Measurements from ENCODE around the gene SLC25A11. TPM values are rescaled to one million over a fixed set of nuclear protein-coding genes. Genes with fewer than 3 reads are reported as not detected.

Gene SLC25A11
- total RNA-seq: 61.9 and 65.2 TPM in 2 replicates

GRCh38 chr17:4939796-4940554, at the start of gene SLC25A11, which contains the start of gene RNF167:
SLC25A11 (minus strand) TSS chr17:4940046; CDS start chr17:4939910, 136 bp downstream.
RNF167 (plus strand) TSS chr17:4940268; CDS start chr17:4940910, 642 bp downstream.

DNA sequence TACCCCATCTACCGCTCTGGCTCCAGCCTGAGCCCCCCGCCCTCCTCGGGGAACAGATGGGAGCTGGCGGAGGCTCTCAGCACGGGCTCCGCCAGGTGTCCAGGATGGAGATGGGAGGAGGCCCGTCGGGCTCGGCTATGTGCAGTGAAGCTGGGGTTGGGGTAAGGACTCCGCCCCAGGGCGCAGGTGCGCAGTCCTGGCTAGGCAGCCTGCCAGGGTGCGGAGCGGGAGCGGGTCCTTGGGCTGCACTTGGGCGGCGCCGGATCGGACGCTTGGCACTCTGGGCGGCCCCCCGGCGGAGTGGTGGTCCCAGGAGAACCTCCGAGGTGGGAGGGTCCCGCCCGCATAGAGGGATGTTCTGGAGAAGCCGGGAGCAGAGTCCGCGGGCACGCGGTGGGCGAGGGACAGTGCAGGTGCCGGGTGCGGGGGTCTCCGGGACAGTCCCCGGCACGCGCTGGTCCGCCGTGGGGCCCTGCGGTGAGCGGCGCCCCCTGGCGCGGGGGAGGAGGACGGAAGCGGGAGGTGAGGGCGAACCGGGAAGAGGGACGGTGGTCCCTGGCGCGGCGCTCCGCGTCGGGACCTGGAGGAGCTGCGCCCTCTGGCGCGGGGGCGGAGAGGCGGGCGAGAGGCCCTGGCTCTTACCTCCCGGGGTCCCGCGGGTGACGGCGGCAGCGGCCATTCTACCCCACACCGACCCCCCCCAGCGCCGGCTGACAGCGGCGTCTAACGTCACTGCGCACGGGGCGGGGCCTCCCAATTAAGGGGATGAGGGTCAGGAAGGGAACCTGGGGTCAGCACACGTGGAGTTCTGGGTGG, 47.3 kb upstream of the SLC25A11 start, which contains the start of gene CAMTA2:
Gene CAMTA2, minus strand, starts transcription at position 725 of the 816 bp plus-strand sequence. CDS start 1,453 bp downstream, outside the sequence.

DNA sequence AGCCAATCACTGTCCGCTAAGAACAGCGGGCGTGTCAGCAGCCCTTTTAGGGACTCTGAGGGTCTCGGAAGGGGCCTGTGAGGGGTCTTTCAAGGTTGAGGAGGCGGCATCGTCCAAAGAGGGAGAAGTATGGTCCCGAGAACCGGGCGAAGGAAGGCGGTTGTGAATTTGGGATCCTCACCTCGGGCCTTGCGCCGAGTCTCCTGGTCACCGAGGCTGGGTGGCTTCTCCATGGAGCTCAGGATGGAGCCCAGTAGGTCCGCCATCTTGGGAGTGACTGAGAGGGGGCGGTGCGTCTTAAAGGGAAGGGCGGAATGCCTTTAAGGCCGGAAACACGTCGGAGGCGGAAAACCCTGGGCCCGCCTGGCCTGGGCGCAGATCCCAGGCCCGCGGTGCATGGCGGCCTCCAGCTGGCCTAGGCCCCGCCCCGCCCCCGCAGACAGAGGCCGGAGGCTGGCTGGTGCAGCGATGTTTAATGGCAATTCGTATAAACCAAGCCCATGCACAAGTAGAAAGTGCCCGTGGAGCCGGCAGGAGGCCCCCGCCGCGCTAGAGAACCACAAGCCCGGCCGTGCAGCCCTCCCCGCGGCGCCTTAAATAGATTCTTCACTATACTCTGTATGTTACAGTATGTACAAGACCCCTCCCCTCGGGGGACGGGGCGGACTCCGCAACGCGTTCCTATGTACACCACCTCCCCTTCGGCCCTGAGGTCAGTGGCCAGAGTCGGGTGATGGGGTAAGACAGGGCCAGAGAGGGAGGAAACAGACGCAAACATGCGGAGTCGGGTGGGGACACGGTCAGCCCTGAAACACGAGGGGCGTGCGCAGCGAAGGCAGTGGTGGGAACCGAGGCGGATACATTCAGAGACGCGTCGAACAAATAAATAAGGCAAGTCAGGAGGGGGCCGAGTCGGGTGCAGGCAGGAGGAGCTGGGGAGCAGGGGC, 28.0 kb upstream of the SLC25A11 start, which contains the start of gene SPAG7:
Gene SPAG7, minus strand, starts transcription at position 279 of the 947 bp plus-strand sequence. Its CDS starts 13 bp downstream, at position 266.

GRCh38 chr17:4950746-4951204, 10.9 kb upstream of the SLC25A11 start, which contains the start of gene ENO3:
ENO3 (plus strand) TSS chr17:4951119; CDS start chr17:4951830, 711 bp downstream.

GRCh38 chr17:4948166-4948930, 8.5 kb upstream of the SLC25A11 start, which contains the start of gene PFN1:
PFN1 (minus strand) TSS chr17:4948530; CDS start chr17:4948394, 136 bp downstream.

DNA sequence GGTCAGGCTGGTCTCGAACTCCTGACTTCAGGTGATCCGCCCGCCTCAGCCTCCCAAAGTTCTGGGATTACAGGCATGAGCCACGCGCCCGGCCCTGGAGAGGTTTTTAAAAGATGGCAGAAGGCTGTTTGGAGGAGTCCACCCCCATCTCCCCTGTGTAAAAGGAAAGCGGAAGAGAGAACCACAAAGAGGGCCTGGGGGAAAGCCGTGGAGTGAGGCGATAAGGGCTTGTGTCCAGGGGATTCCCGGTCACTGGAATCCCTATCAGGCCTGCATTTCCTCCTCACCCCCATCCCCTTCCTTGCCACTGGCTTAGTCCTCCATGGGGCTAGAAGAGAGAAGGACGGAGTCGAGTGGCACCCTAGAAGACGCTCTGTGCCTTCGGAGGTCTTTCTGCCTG, 7.9 kb downstream of the SLC25A11 start, which contains the start of gene GP1BA:
Gene GP1BA, plus strand, starts transcription at position 315 of the 400 bp plus-strand sequence. CDS start 328 bp downstream, outside the sequence.

DNA sequence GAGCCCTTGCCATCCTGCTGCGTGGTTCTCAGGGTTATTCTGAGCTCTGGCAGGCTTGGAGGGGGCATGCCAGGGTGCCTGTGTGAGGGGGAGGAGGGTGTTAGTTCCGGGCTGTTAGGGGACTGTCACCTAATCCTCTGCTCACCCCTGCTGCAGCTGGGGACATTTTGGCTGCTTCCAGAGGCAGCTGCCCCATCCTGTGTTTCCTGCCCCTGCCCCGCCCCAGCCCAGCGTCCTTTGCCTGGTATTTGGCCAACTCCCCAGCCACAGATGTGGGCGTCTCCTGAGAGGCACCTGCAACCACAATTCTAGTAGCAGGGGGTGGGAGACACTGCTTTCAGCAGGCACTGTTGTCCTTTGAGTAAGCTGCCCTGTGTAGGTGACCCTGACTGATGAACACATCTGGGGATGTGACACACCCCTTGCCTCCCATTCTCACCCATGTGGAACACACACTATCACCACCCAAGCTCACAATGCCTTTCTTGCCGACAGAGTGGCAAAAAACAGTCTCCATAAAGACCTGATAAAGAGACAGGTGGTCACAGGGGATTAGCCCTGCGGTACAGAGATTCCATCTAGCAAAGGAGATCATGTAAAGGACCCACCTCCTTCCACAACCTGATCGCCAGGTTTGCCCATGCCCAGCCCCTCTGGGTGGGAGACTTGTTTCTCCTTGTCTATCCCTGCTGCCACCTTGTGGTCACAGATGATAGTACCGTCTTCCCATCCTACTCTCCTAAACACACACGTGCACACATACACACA, 36.6 kb downstream of the SLC25A11 start, which contains the start of gene CHRNE:
Gene CHRNE, minus strand, starts transcription at position 48 of the 768 bp plus-strand sequence. Its CDS starts 35 bp downstream, at position 13.

DNA sequence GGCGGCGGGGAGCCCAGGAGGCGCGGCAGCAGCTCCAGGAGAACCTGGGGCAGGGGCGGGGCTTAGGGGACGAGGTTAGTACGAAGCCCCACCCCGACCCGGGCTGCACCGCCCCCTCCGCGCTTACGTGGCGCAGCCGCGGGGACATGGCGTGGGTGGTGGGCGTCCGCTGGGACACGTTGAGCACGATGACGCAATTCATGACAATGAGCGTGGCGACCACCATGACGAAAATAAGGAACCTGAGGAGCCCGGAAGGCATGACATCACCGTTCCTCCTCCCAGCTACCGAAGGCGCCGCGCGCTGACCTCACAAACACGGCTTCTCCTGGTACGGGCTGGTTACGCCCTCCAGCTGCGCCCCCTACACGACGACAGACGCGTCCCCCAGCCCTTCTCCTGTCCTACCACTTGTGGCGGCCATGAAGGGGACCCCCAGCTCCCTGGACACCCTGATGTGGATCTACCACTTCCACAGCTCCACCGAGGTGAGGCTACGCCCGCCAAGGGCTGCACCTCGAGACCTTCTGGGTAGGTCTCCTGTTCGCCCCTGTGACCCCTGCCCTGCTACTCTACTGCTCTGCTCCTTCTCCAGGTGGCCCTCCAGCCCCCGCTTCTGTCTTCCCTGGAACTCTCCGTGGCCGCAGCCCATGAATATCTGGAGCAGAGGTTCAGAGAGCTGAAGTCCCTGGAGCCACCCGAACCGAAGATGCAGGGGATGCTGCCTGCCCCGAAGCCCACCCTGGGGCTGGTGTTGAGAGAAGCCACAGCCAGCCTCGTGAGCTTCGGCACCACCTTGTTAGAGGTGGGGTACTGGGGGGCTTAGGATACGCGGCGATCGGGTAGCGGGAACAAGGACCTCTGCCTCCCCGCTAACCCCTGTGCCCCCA, 40.3 kb downstream of the SLC25A11 start, which contains the start of gene C17orf107:
Gene C17orf107, plus strand, starts transcription at position 196 of the 890 bp plus-strand sequence. Its CDS starts 227 bp downstream, at position 423.

Other genes starting within 250 kb of the SLC25A11 start
- gene PELP1, start 235.9 kb downstream of the SLC25A11 start, total RNA-seq: 22.5 and 25.9 TPM in 2 replicates
- gene ARRB2, start 229.4 kb downstream of the SLC25A11 start, total RNA-seq: 12.9 and 14.4 TPM in 2 replicates
- 31.5 and 34.9 TPM in 2 replicates for gene MED11, start 208.6 kb downstream of the SLC25A11 start, total RNA-seq
- gene ZMYND15, start 200.2 kb downstream of the SLC25A11 start, total RNA-seq: 0.29 TPM in 1 of 2 replicates, not detected in the other
- 1.2 and 1.7 TPM in 2 replicates for gene CXCL16, start 200.1 kb downstream of the SLC25A11 start, total RNA-seq
- gene TM4SF5, start 168.2 kb downstream of the SLC25A11 start, total RNA-seq: not detected in 2 replicates
- not detected in 2 replicates for gene VMO1, start 153.7 kb downstream of the SLC25A11 start, total RNA-seq
- gene GLTPD2, start 151.1 kb downstream of the SLC25A11 start, total RNA-seq: not detected in 2 replicates
- 350 and 452 TPM in 2 replicates for gene PSMB6, start 143.9 kb downstream of the SLC25A11 start, total RNA-seq
- 19.8 and 28.3 TPM in 2 replicates for gene PLD2, start 132.9 kb downstream of the SLC25A11 start, total RNA-seq
- 22.2 and 26.2 TPM in 2 replicates for gene MINK1, start 106.7 kb downstream of the SLC25A11 start, total RNA-seq
- gene C17orf107, start 40.5 kb downstream of the SLC25A11 start, total RNA-seq: 4.3 and 5.7 TPM in 2 replicates
- gene CHRNE, start 36.9 kb downstream of the SLC25A11 start, total RNA-seq: 0.35 and 0.86 TPM in 2 replicates
- gene GP1BA, start 7.8 kb downstream of the SLC25A11 start, total RNA-seq: not detected in 2 replicates
- 64.3 and 64.5 TPM in 2 replicates for gene RNF167, start 222 bp upstream of the SLC25A11 start, total RNA-seq
- 1,248 and 1,319 TPM in 2 replicates for gene PFN1, start 8.5 kb upstream of the SLC25A11 start, total RNA-seq
- 3.4 TPM in 1 of 2 replicates, not detected in the other for gene ENO3, start 11.1 kb upstream of the SLC25A11 start, total RNA-seq
- gene SPAG7, start 27.8 kb upstream of the SLC25A11 start, total RNA-seq: 60.0 and 64.9 TPM in 2 replicates
- 15.6 and 36.6 TPM in 2 replicates for gene CAMTA2, start 47.6 kb upstream of the SLC25A11 start, total RNA-seq
- gene INCA1, start 57.5 kb upstream of the SLC25A11 start, total RNA-seq: under 0.01 and 0.53 TPM in 2 replicates
- 49.3 and 54.8 TPM in 2 replicates for gene KIF1C, start 57.9 kb upstream of the SLC25A11 start, total RNA-seq
- gene SLC52A1, start 95.4 kb upstream of the SLC25A11 start, total RNA-seq: 0.29 and 0.71 TPM in 2 replicates
- 0.89 and 1.7 TPM in 2 replicates for gene ZFP3, start 138.4 kb upstream of the SLC25A11 start, total RNA-seq
- 3.5 and 6.6 TPM in 2 replicates for gene ZNF232, start 171.8 kb upstream of the SLC25A11 start, total RNA-seq
- 0.18 TPM in 1 of 2 replicates, not detected in the other for gene USP6, start 176.0 kb upstream of the SLC25A11 start, total RNA-seq